Calu3 (cell line): ENCODE measurements around the gene UNC13B. TPM values are rescaled to one million over a fixed set of nuclear protein-coding genes. Genes with fewer than 3 reads are reported as not detected.
"Not testable (repeated sequence)": the region's sequence is repeated elsewhere in the genome, so short reads cannot be mapped to it uniquely, and the experiment has no call there.

Source experiments
- BruUV-seq: library from RNA; stranded (reverse); fragments of 400-500 nt; replicated peaks from 2 replicates; lab custom pipeline; 2021; lab: Mats Ljungman, UMichigan
- CTCF ChIA-PET: fragments of 300-600 bp; sonication (Branson Sonifier 250); formaldehyde crosslinking; loops from one replicate; lab custom pipeline; 2022; ENCODE audit warnings: antibody characterized with exemption; lab: Charles Lee
- DNase-seq: peaks from one replicate; pipeline ENCODE4 v3.0.0; 2022
- H3K27ac Mint-ChIP-seq: one replicate; pipeline ENCODE4 v1.8.0; 2022; ENCODE audit warnings: mixed read lengths; ENCODE audit not compliant: unreplicated experiment
- H3K27me3 Mint-ChIP-seq: one replicate; pipeline ENCODE4 v1.8.0; 2022; ENCODE audit warnings: mixed read lengths; ENCODE audit not compliant: unreplicated experiment
- H3K36me3 Mint-ChIP-seq: one replicate; pipeline ENCODE4 v1.8.0; 2022; ENCODE audit warnings: mild to moderate bottlenecking, moderate library complexity, mixed read lengths; ENCODE audit not compliant: insufficient read depth, unreplicated experiment
- H3K4me1 Mint-ChIP-seq: one replicate; pipeline ENCODE4 v1.8.0; 2022; ENCODE audit warnings: mild to moderate bottlenecking, low read depth, mixed read lengths; ENCODE audit not compliant: unreplicated experiment
- H3K4me3 Mint-ChIP-seq: one replicate; pipeline ENCODE4 v1.8.0; 2022; ENCODE audit warnings: mild to moderate bottlenecking, low read depth, moderate library complexity, mixed read lengths; ENCODE audit not compliant: unreplicated experiment
- H3K9me3 Mint-ChIP-seq: one replicate; pipeline ENCODE4 v1.8.0; 2022; ENCODE audit warnings: low read depth, mixed read lengths; ENCODE audit not compliant: unreplicated experiment
- intact Hi-C: fragments of 100-400 bp; cut with micrococcal nuclease; formaldehyde crosslinking; loops from one replicate; pipeline ENCODE4 v1.10.0; 2022; ENCODE audit not compliant: unreplicated experiment
- total RNA-seq: library from RNA; stranded (reverse); gene quantifications from 2 replicates; pipeline ENCODE4 v1.2.3, GENCODE V29; 2022
- TF ChIP-seq, protein P1 (sequence below): fragments of 200-600 bp; IDR thresholded peaks from one replicate; pipeline ENCODE4 v1.8.0; 2022; ENCODE audit warnings: antibody characterized with exemption; ENCODE audit not compliant: unreplicated experiment

Gene UNC13B
- total RNA-seq, 1 experiment from 2014 or later, result 20.4 TPM

DNA sequence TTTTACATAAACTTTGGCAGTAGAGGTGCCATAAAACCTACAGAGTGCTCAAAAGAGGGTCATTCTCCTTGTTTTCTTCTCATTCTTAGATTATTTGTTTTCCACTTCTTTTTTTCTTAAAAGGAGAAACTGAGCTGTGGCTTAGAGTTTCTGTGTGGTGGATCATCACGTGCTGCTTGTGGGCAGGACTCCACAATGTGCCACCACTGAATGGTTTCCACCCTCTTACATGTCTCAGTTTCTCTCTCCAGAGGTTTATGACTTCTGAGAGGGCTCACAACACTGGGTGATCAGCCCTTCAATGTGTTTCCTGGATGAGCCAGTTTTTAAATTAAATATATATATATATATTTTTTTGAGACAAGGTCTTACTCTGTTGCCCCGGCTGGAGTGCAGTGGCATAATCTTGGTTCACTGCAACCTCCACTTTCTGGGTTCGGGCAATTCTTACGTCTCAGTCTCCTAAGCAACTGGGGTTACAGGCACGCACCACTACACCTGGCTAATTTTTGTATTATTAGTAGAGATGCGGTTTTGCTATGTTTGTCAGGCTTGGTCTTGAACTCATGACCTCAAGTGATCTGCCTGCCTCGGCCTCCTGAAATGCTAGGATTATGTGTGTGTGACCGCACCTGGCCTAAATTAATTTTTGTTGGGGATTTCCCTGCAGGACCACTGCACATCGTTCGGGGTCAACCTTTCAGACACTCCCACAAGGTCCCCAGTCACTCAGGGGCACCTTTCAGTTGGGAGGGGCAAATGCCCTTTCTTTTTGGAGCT lies 3.1 kb upstream of the UNC13B start:
- no TSS peak for BruUV-seq
- DNase-seq, result no peak
- Mint-ChIP-seq H3K9me3 (no peaks in the 10 kb centered on the region), H3K36me3 (peaks cover 22% of the 10 kb centered on the region), H3K4me3 (no peak overlapping the region), H3K27me3 (no peaks in the 10 kb centered on the region), H3K27ac (no peak overlapping the region), H3K4me1 (no peaks in the 10 kb centered on the region)
- CTCF ChIA-PET, result no interaction called here
- intact Hi-C loops, result no loop called here
- TF ChIP-seq, protein P1, sequence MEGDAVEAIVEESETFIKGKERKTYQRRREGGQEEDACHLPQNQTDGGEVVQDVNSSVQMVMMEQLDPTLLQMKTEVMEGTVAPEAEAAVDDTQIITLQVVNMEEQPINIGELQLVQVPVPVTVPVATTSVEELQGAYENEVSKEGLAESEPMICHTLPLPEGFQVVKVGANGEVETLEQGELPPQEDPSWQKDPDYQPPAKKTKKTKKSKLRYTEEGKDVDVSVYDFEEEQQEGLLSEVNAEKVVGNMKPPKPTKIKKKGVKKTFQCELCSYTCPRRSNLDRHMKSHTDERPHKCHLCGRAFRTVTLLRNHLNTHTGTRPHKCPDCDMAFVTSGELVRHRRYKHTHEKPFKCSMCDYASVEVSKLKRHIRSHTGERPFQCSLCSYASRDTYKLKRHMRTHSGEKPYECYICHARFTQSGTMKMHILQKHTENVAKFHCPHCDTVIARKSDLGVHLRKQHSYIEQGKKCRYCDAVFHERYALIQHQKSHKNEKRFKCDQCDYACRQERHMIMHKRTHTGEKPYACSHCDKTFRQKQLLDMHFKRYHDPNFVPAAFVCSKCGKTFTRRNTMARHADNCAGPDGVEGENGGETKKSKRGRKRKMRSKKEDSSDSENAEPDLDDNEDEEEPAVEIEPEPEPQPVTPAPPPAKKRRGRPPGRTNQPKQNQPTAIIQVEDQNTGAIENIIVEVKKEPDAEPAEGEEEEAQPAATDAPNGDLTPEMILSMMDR, result no peak

DNA sequence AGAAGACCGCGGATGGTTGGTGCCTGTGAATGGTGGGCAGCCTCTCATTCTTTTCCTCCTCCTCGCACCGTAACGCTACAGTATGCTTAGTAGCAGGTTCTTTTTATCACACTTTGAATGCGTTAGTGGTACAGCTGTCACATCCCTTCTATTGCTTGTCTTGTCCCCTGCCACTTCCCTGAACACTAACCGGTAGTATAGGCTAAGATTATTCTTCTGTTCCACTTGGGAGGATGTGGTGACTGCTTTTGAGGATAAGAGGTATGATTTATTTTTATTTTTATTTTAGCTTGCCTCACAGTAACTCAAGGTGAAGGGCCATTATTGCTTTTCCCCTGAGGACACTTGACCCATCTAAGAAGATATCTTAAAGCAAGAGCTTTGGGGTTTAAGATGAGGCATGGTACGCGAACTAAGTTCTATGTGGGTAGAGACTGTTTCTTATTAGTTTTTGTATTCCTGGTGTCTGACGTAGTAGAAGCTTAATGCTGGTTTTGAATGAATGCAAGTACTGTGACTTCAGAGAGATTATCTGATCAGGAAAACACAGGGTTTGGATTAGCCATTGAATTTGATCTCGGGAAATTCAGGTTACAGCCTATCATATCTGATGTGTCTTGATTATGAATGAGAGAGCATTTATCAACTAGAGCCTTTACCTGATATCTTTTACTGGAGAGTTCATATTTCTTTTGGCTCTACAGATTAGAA lies 951 bp downstream of the UNC13B start:
- CTCF ChIA-PET, result interaction anchor here (1.3 kb wide), 1 partner anchor 83 kb away, joined by 4 read pairs; the partner anchor contains the start of gene FANCG
- H3K27ac Mint-ChIP-seq, result peak overlapping the region; percentile 92
- H3K27me3 Mint-ChIP-seq, result no peaks in the 10 kb centered on the region
- peaks cover 11% of the 10 kb centered on the region for H3K4me1 Mint-ChIP-seq
- peaks cover 17% of the 10 kb centered on the region for H3K36me3 Mint-ChIP-seq
- intact Hi-C loops, result loop anchor here (5.0 kb wide), 1 partner anchor 95 kb away; no protein-coding TSS in a partner anchor
- no peaks in the 10 kb centered on the region for H3K9me3 Mint-ChIP-seq
- DNase-seq, result no peak
- TF ChIP-seq, protein P1, result no peak
- H3K4me3 Mint-ChIP-seq, result peak overlapping the region; percentile 95
- TSS peak; percentile 55 for BruUV-seq

DNA sequence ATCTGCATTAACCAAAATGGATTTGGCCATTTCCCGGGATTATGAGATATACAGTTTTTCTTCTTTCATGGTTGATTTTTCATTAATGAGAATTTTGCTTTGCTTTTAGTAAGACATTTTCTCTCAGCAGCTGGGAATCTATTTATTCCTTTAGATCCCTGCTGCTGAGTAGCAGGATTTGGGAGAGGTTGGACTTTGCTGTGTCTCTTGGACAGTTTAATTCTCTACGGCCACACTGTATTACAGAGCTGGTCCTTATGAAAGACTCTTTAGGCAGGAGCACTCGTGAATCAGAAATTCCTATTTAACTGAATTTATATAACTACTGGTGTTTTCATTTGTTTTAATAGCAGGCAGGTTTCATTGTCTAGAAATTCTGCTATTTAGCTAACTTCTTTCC lies 1.6 kb downstream of the UNC13B start:
- Mint-ChIP-seq H3K4me3 (peak overlapping the region; percentile 95), H3K27ac (no peak overlapping the region), H3K4me1 (peaks cover 11% of the 10 kb centered on the region), H3K9me3 (no peaks in the 10 kb centered on the region), H3K36me3 (peaks cover 17% of the 10 kb centered on the region), H3K27me3 (no peaks in the 10 kb centered on the region)
- CTCF ChIA-PET, result no interaction called here
- BruUV-seq, result no TSS peak
- intact Hi-C loops, result loop anchor here (5.0 kb wide), 1 partner anchor 94 kb away; no protein-coding TSS in a partner anchor
- TF ChIP-seq, protein P1, result no peak
- no peak for DNase-seq

DNA sequence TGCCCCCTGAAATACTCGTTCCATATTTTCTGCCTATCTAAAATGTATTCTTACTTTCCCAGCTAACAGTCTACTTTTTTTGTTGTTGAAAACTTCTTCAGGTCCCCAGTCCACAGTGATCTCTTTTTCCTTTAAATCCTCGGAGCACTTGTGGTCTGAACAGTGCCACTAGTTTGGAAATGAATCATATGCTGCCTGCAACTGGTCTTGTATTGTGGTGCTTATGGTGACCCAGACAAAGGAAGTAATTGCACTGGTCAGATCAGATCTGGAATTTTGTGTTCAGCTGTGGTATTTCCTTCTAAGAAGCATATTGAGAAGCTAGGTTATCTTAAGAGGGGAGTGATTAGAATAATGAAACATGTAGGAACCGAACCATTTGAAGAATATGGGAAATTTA lies 2.9 kb downstream of the UNC13B start:
- no peaks in the 10 kb centered on the region for H3K27me3 Mint-ChIP-seq
- no peak for DNase-seq
- H3K4me1 Mint-ChIP-seq, result peaks cover 11% of the 10 kb centered on the region
- no peaks in the 10 kb centered on the region for H3K9me3 Mint-ChIP-seq
- intact Hi-C loops, result loop anchor here (5.0 kb wide), 1 partner anchor 93 kb away; no protein-coding TSS in a partner anchor
- TF ChIP-seq, protein P1, result no peak
- H3K36me3 Mint-ChIP-seq, result peaks cover 17% of the 10 kb centered on the region
- CTCF ChIA-PET, result interaction anchor here (0.7 kb wide), 1 partner anchor 206 kb away, joined by 3 read pairs; no protein-coding TSS in a partner anchor
- no TSS peak for BruUV-seq
- H3K27ac Mint-ChIP-seq, result peak overlapping the region; percentile 29
- peak overlapping the region; percentile 7 for H3K4me3 Mint-ChIP-seq

DNA sequence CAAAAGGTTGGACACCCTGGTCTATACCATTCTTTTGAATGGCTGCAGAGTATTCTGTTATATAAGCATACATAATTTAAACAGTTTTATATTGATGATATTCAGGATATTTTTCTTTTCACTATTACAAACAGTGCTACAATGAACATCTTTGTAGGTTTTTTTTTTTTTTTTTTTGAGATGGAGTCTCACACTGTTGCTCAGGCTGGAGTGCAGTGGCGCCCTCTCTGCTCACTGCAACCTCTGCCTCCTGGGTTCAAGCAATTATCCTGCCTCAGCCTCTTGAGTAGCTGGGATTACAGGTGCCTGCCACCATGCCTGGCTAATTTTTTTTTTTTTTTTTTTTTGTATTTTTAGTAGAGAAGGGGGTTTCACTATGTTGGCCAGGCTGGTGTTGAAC lies 5.6 kb downstream of the UNC13B start:
- H3K4me1 Mint-ChIP-seq, result peaks cover 14% of the 10 kb centered on the region
- H3K27me3 Mint-ChIP-seq, BruUV-seq, DNase-seq, H3K9me3 Mint-ChIP-seq, CTCF ChIA-PET, H3K4me3 Mint-ChIP-seq, H3K27ac Mint-ChIP-seq, intact Hi-C loops, H3K36me3 Mint-ChIP-seq: not testable (repeated sequence)
